HTR-8/SVneo (cell line): Measurements from ENCODE around the gene KHSRP.
"Not testable (repeated sequence)": the region's sequence is repeated elsewhere in the genome, so short reads cannot be mapped to it uniquely, and the experiment has no call there.

Source experiments
- DNase-seq: peaks from one replicate; pipeline ENCODE4 v3.0.0; 2011; ENCODE audit warnings: low spot score, mixed read lengths; ENCODE audit not compliant: insufficient read length
- FAIRE-seq: peaks from 2 replicates; lab custom pipeline; 2011; peaks lifted over from hg19 to GRCh38; lab: Jason Lieb, UNC

Gene KHSRP

GRCh38 chr19:6421075-6422014 is 3.3 kb downstream of the KHSRP start:
- no peak for FAIRE-seq
- no peak for DNase-seq

- no peak for DNase-seq
- no peak for FAIRE-seq
These were observed 6.1 kb downstream of the KHSRP start for GRCh38 chr19:6418562-6418932.

GRCh38 chr19:6417713-6418561 is 6.7 kb downstream of the KHSRP start:
- DNase-seq (no peak), FAIRE-seq (peak; percentile 28)

GRCh38 chr19:6416658-6417405 is 7.8 kb downstream of the KHSRP start:
- no peak for FAIRE-seq
- DNase-seq: no peak

GRCh38 chr19:6415591-6416190 is 8.9 kb downstream of the KHSRP start:
- DNase-seq (no peak), FAIRE-seq (no peak)

GRCh38 chr19:6414793-6415590 is 9.6 kb downstream of the KHSRP start:
- FAIRE-seq: no peak
- DNase-seq: no peak

- FAIRE-seq: no peak
These were observed 10.6 kb downstream of the KHSRP start for GRCh38 chr19:6413721-6414643.

GRCh38 chr19:6413291-6413690 is 11.3 kb downstream of the KHSRP start:
- DNase-seq (no peak), FAIRE-seq (no peak)

More at GRCh38 chr19:6413721-6414643, 10.6 kb downstream of the KHSRP start:
- DNase-seq: no peak

- no peak for FAIRE-seq
- DNase-seq: no peak
These were observed 12.0 kb downstream of the KHSRP start for GRCh38 chr19:6412447-6413091.

GRCh38 chr19:6412061-6412446 is 12.6 kb downstream of the KHSRP start:
- FAIRE-seq (no peak), DNase-seq (no peak)

GRCh38 chr19:6409346-6409745 is 15.3 kb downstream of the KHSRP start:
- FAIRE-seq (no peak), DNase-seq (no peak)

- DNase-seq (no peak), FAIRE-seq (no peak)
These were observed 18.2 kb downstream of the KHSRP start for GRCh38 chr19:6406401-6406800.

GRCh38 chr19:6402837-6403608 is 21.6 kb downstream of the KHSRP start:
- no peak for DNase-seq
- no peak for FAIRE-seq

- FAIRE-seq (no peak), DNase-seq (no peak)
These were observed 22.6 kb downstream of the KHSRP start for GRCh38 chr19:6402058-6402457.

GRCh38 chr19:6400062-6400944 is 24.3 kb downstream of the KHSRP start:
- DNase-seq, FAIRE-seq: not testable (repeated sequence)

GRCh38 chr19:6396305-6396704 is 28.3 kb downstream of the KHSRP start:
- no peak for DNase-seq
- FAIRE-seq: no peak
